ENCODE data around the gene PIK3AP1. TPM values are rescaled to one million over a fixed set of nuclear protein-coding genes. Genes with fewer than 3 reads are reported as not detected.
"Not testable (repeated sequence)": the region's sequence is repeated elsewhere in the genome, so short reads cannot be mapped to it uniquely, and the experiment has no call there.

Gene PIK3AP1
- total RNA-seq, 4 donors from 2014 or later = 3.1 to 15.5 (median 5.5) TPM

GRCh38 chr10:96683065-96683464 is 37.2 kb downstream of the PIK3AP1 start:
- Histone ChIP-seq H3K36me3 (no peaks in the 10 kb centered on the region), H3K27me3 (peaks cover 6% of the 10 kb centered on the region), H3K4me3 (no peak overlapping the region), H3K9me3 (no peaks in the 10 kb centered on the region), H3K27ac (no peak overlapping the region), H3K4me1 (no peaks in the 10 kb centered on the region)
- WGBS, 2 donors (ENCODE audit: low coverage in 1 of 2) = 58 to 71% methylated on average over 2 of the region's 2 CpGs
- no peak for ATAC-seq
- TF ChIP-seq POLR2AphosphoS5 (IDR thresholded peaks at IDR 0.05) (no peak), EP300 (IDR thresholded peaks at IDR 0.05) (no peak), POLR2A (IDR thresholded peaks at IDR 0.05) (no peak), CTCF (IDR thresholded peaks at IDR 0.05) (no peak)

GRCh38 chr10:96681524-96681923 is 38.8 kb downstream of the PIK3AP1 start:
- WGBS, 2 donors (ENCODE audit: low coverage in 1 of 2) = 68 to 74% methylated on average over 3 of the region's 3 CpGs
- Histone ChIP-seq H3K27ac (no peak overlapping the region), H3K36me3 (no peaks in the 10 kb centered on the region), H3K4me3 (no peak overlapping the region), H3K9me3 (no peaks in the 10 kb centered on the region), H3K27me3 (peaks cover 6% of the 10 kb centered on the region), H3K4me1 (no peaks in the 10 kb centered on the region)
- no peak for TF ChIP-seq EP300 (IDR thresholded peaks at IDR 0.05)
- TF ChIP-seq POLR2AphosphoS5 (IDR thresholded peaks at IDR 0.05) = no peak
- no peak for TF ChIP-seq POLR2A (IDR thresholded peaks at IDR 0.05)
- no peak for TF ChIP-seq CTCF (IDR thresholded peaks at IDR 0.05)
- no peak for ATAC-seq

GRCh38 chr10:96680463-96680862 is 39.9 kb downstream of the PIK3AP1 start:
- H3K27me3 ChIP-seq, H3K9me3 ChIP-seq, H3K36me3 ChIP-seq, ATAC-seq, H3K27ac ChIP-seq, H3K4me3 ChIP-seq, H3K4me1 ChIP-seq: not testable (repeated sequence)
- WGBS, 2 donors (ENCODE audit: low coverage in 1 of 2) = 50 to 72% methylated on average over 1 of the region's 1 CpG

- Histone ChIP-seq H3K27me3 (peaks cover 6% of the 10 kb centered on the region), H3K9me3 (no peaks in the 10 kb centered on the region), H3K4me3 (no peak overlapping the region), H3K27ac (no peak overlapping the region), H3K4me1 (peaks cover 0 to 11% (median 0%) of the 10 kb centered on the region in 3 donors), H3K36me3 (no peaks in the 10 kb centered on the region)
- WGBS, 2 donors (ENCODE audit: low coverage in 1 of 2) = 67 to 83% methylated on average over 1 of the region's 1 CpG
- no peak for ATAC-seq
- TF ChIP-seq POLR2AphosphoS5 (IDR thresholded peaks at IDR 0.05) = no peak
- no peak for TF ChIP-seq CTCF (IDR thresholded peaks at IDR 0.05)
- TF ChIP-seq POLR2A (IDR thresholded peaks at IDR 0.05) = no peak
- no peak for TF ChIP-seq EP300 (IDR thresholded peaks at IDR 0.05)
These were observed 41.6 kb downstream of the PIK3AP1 start for GRCh38 chr10:96678725-96679124.

- WGBS, 2 donors (ENCODE audit: low coverage in 1 of 2) = 60 to 78% methylated on average over 4 to 5 of the region's 10 CpGs
- Histone ChIP-seq H3K27ac (no peak overlapping the region), H3K4me1 (peaks cover 0 to 20% (median 0%) of the 10 kb centered on the region in 3 donors), H3K36me3 (no peaks in the 10 kb centered on the region), H3K9me3 (no peaks in the 10 kb centered on the region), H3K27me3 (peaks cover 6% of the 10 kb centered on the region), H3K4me3 (no peak overlapping the region)
- ATAC-seq = no peak
- TF ChIP-seq POLR2AphosphoS5 (IDR thresholded peaks at IDR 0.05) (no peak), EP300 (IDR thresholded peaks at IDR 0.05) (no peak), CTCF (IDR thresholded peaks at IDR 0.05) (no peak), POLR2A (IDR thresholded peaks at IDR 0.05) (no peak)
These were observed 43.8 kb downstream of the PIK3AP1 start for GRCh38 chr10:96676272-96677112.

Data from gastroesophageal sphincter (tissue), 4 donors.